Panc1 (cell line): ENCODE measurements around the gene NBL1. TPM values are rescaled to one million over a fixed set of nuclear protein-coding genes. Genes with fewer than 3 reads are reported as not detected.
A peak's percentile ranks its signal among the peaks of the same experiment; 100 is the strongest.

Source experiments
- ATAC-seq: fragments of 200-7000 bp; cut with Tn5 transposase; 2 replicates; pipeline ENCODE4 v1.9.1; 2020; ENCODE audit warnings: mild to moderate bottlenecking, moderate library complexity
- BruUV-seq: library from RNA; stranded (reverse); fragments of 400-500 nt; replicated peaks from 2 replicates; lab custom pipeline; 2021; lab: Mats Ljungman, UMichigan
- CTCF ChIA-PET: fragments of 300-600 bp; sonication (Branson Sonifier 250); formaldehyde crosslinking; loops from one replicate; lab custom pipeline; 2022; ENCODE audit warnings: antibody characterized with exemption; lab: Charles Lee
- POLR2A ChIA-PET: fragments of 300-600 bp; sonication (Branson Sonifier 250); formaldehyde crosslinking; loops from one replicate; lab custom pipeline; 2022; ENCODE audit warnings: antibody characterized with exemption; lab: Charles Lee
- DNase-seq: peaks from one replicate; pipeline ENCODE4 v3.0.0-alpha.2; 2010; ENCODE audit warnings: low read depth, low spot score
- H3K27ac ChIP-seq: 2 replicates; pipeline ENCODE4 v1.5.1; 2011; ENCODE audit warnings: mild to moderate bottlenecking, low read length, inconsistent platforms
- H3K27me3 ChIP-seq: fragments of 200-500 bp; sonication (Bioruptor generic); 2 replicates; pipeline ENCODE4 v1.6.0; 2014; ENCODE audit warnings: low read length, inconsistent platforms; ENCODE audit not compliant: control insufficient read depth, insufficient read depth
- H3K36me3 ChIP-seq: fragments of 200-500 bp; sonication (Bioruptor generic); 2 replicates; pipeline ENCODE4 v1.5.1; 2014; ENCODE audit warnings: inconsistent platforms, mild to moderate bottlenecking, low read length, moderate library complexity; ENCODE audit not compliant: control insufficient read depth, insufficient read depth
- H3K4me1 ChIP-seq: 2 replicates; pipeline ENCODE4 v1.5.1; 2011; ENCODE audit warnings: inconsistent platforms, mild to moderate bottlenecking, low read length, moderate library complexity; ENCODE audit not compliant: control insufficient read depth, insufficient read depth
- H3K4me3 ChIP-seq, 2 experiments: 2 replicates each; pipeline ENCODE4 v1.5.1; 2011 to 2012; ENCODE audit warnings: low read depth in 2 of 2, low read length in 2 of 2, mild to moderate bottlenecking in 2 of 2, inconsistent platforms in 1 of 2, moderate library complexity in 1 of 2
- H3K9me3 ChIP-seq: fragments of 200-500 bp; sonication (Bioruptor generic); 2 replicates; pipeline ENCODE4 v1.5.1; 2014; ENCODE audit warnings: low read depth, mild to moderate bottlenecking, inconsistent platforms, low read length, moderate library complexity; ENCODE audit not compliant: control insufficient read depth, insufficient read depth
- CTCF ChIP-seq: fragments of 450-650 bp; IDR thresholded peaks from 2 replicates; pipeline ENCODE4 v1.5.1; 2017; ENCODE audit warnings: mild to moderate bottlenecking
- POLR2AphosphoS5 ChIP-seq: IDR thresholded peaks from 2 replicates; pipeline ENCODE4 v1.6.1; 2012; ENCODE audit warnings: mild to moderate bottlenecking, low read depth, low read length, moderate library complexity
- REST ChIP-seq, 2 experiments: IDR thresholded peaks; 2 replicates each; pipeline ENCODE4 v1.6.1; 2011 to 2012; ENCODE audit warnings: low read depth in 2 of 2, control low read depth in 1 of 2, low read length in 1 of 2, mild to moderate bottlenecking in 1 of 2, moderate library complexity in 1 of 2; ENCODE audit not compliant: insufficient read depth in 1 of 2
- SIN3A ChIP-seq: IDR thresholded peaks from 2 replicates; pipeline ENCODE4 v1.6.1; 2012; ENCODE audit warnings: low read depth, mild to moderate bottlenecking, low read length, moderate library complexity, borderline replicate concordance; ENCODE audit not compliant: insufficient read depth
- TCF7L2 ChIP-seq: IDR thresholded peaks from 2 replicates; pipeline ENCODE4 v1.6.1; 2011; ENCODE audit warnings: mild to moderate bottlenecking, low read depth, low read length, inconsistent platforms
- in situ Hi-C: cut with HindIII; loops from 2 replicates; pipeline ENCODE4 v1.10.0; 2016; ENCODE audit warnings: low sequenced_read_pairs, low pct_unique_long_range_greater_than_20kb
- intact Hi-C: fragments of 100-400 bp; cut with micrococcal nuclease; formaldehyde crosslinking; loops from one replicate; pipeline ENCODE4 v1.10.0; 2022; ENCODE audit not compliant: unreplicated experiment
- total RNA-seq: library from RNA; stranded (reverse); gene quantifications from one replicate; pipeline ENCODE4 v1.2.1, GENCODE V29; 2021; ENCODE audit not compliant: unreplicated experiment

NBL1 gene
- total RNA-seq, 1 experiment from 2014 or later = 191 TPM

GRCh38 chr1:19650416-19651140 lies 6.5 kb downstream of the NBL1 start:
- TF ChIP-seq TCF7L2 (no peak), POLR2AphosphoS5 (no peak), SIN3A (no peak), CTCF (no peak), REST (IDR thresholded peaks at IDR 0.05; ENCODE audit: insufficient read depth in 1 of 2, low read depth in 2 of 2, low read length in 1 of 2) (no peak)
- H3K36me3 ChIP-seq = no peaks in the 10 kb centered on the region
- ATAC-seq (peak; percentile 24), DNase-seq (no peak)
- BruUV-seq = no TSS peak
- ChIA-PET POLR2A (interaction anchor here (0.7 kb wide), 1 partner anchor 172 kb away, joined by 3 read pairs; no protein-coding TSS in a partner anchor), CTCF (interaction anchor here (0.5 to 1.1 kb wide), 6 partner anchors 163 to 435 kb away, joined by 3 to 5 read pairs (median 3); no protein-coding TSS in a partner anchor)
- in situ Hi-C loops = no loop called here
- peak overlapping the region; percentile 48; the same call in 1 of the 2 replicates for H3K27ac ChIP-seq
- H3K4me3 ChIP-seq = no peak overlapping the region
- no peaks in the 10 kb centered on the region for H3K9me3 ChIP-seq
- H3K4me1 ChIP-seq = peaks cover 53% of the 10 kb centered on the region
- H3K27me3 ChIP-seq = no peaks in the 10 kb centered on the region
- intact Hi-C loops = loop anchor here (5.0 kb wide), 3 partner anchors 168 to 308 kb away; no protein-coding TSS in a partner anchor

- DNase-seq (no peak), ATAC-seq (peak; percentile 85)
- Histone ChIP-seq H3K36me3 (no peaks in the 10 kb centered on the region), H3K27ac (no peak overlapping the region), H3K27me3 (no peaks in the 10 kb centered on the region), H3K4me1 (peaks cover 47% of the 10 kb centered on the region), H3K9me3 (no peaks in the 10 kb centered on the region), H3K4me3 (no peak overlapping the region)
- intact Hi-C loops (loop anchor here (5.0 kb wide), 3 partner anchors 169 to 309 kb away; no protein-coding TSS in a partner anchor), in situ Hi-C loops (no loop called here)
- BruUV-seq = no TSS peak
- peak; percentile 91 for TF ChIP-seq CTCF
- TF ChIP-seq REST (IDR thresholded peaks at IDR 0.05; ENCODE audit: insufficient read depth in 1 of 2, low read depth in 2 of 2, low read length in 1 of 2) = no peak
- TF ChIP-seq POLR2AphosphoS5 = no peak
- ChIA-PET POLR2A (interaction anchor here (0.6 to 0.7 kb wide), 3 partner anchors 24 to 173 kb away, joined by 3 read pairs; no protein-coding TSS in a partner anchor), CTCF (interaction anchor here (0.5 to 1.1 kb wide), 6 partner anchors 163 to 436 kb away, joined by 3 to 5 read pairs (median 3); no protein-coding TSS in a partner anchor)
These were observed 7.1 kb downstream of the NBL1 start for GRCh38 chr1:19651141-19651737.
